Measurements from ENCODE around the gene ZNF521.

ZNF521 gene

GRCh38 chr18:25335676-25336075 is 16.3 kb downstream of the ZNF521 start:
- H3K4me1 ChIP-seq (ENCODE audit: insufficient read depth, insufficient read length) = no peaks in the 10 kb centered on the region
- H3K9me3 ChIP-seq (ENCODE audit: insufficient read depth, low read length) = no peaks in the 10 kb centered on the region
- no peak overlapping the region for H3K4me3 ChIP-seq (ENCODE audit: insufficient read length, low read depth)
- H3K36me3 ChIP-seq (ENCODE audit: insufficient read depth, insufficient read length, low read length) = no peaks in the 10 kb centered on the region
- DNase-seq (ENCODE audit: low read depth, low spot score) = no peak
- H3K9ac ChIP-seq (ENCODE audit: insufficient read length, low read depth) = no peak overlapping the region
- no peaks in the 10 kb centered on the region for H3K27me3 ChIP-seq (ENCODE audit: insufficient read depth, insufficient read length)
- no peak for TF ChIP-seq YY1 (IDR thresholded peaks at IDR 0.05; ENCODE audit: insufficient read depth, insufficient read length)
- TF ChIP-seq SUZ12 (IDR thresholded peaks at IDR 0.05; ENCODE audit: extremely low read depth, insufficient read depth, insufficient read length) = no peak
- TF ChIP-seq ZNF274 (IDR thresholded peaks at IDR 0.05; ENCODE audit: low read depth, low read length) = no peak

GRCh38 chr18:25335062-25335461 is 16.9 kb downstream of the ZNF521 start:
- Histone ChIP-seq H3K9ac (ENCODE audit: insufficient read length, low read depth) (no peak overlapping the region), H3K27me3 (ENCODE audit: insufficient read depth, insufficient read length) (no peaks in the 10 kb centered on the region), H3K36me3 (ENCODE audit: insufficient read depth, insufficient read length, low read length) (no peaks in the 10 kb centered on the region), H3K4me3 (ENCODE audit: insufficient read length, low read depth) (no peak overlapping the region), H3K9me3 (ENCODE audit: insufficient read depth, low read length) (no peaks in the 10 kb centered on the region), H3K4me1 (ENCODE audit: insufficient read depth, insufficient read length) (no peaks in the 10 kb centered on the region)
- no peak for DNase-seq (ENCODE audit: low read depth, low spot score)
- TF ChIP-seq YY1 (IDR thresholded peaks at IDR 0.05; ENCODE audit: insufficient read depth, insufficient read length) = no peak
- TF ChIP-seq SUZ12 (IDR thresholded peaks at IDR 0.05; ENCODE audit: extremely low read depth, insufficient read depth, insufficient read length) = no peak
- no peak for TF ChIP-seq ZNF274 (IDR thresholded peaks at IDR 0.05; ENCODE audit: low read depth, low read length)

- Histone ChIP-seq H3K4me1 (ENCODE audit: insufficient read depth, insufficient read length) (no peaks in the 10 kb centered on the region), H3K4me3 (ENCODE audit: insufficient read length, low read depth) (no peak overlapping the region), H3K9ac (ENCODE audit: insufficient read length, low read depth) (no peak overlapping the region), H3K36me3 (ENCODE audit: insufficient read depth, insufficient read length, low read length) (no peaks in the 10 kb centered on the region), H3K27me3 (ENCODE audit: insufficient read depth, insufficient read length) (no peaks in the 10 kb centered on the region), H3K9me3 (ENCODE audit: insufficient read depth, low read length) (no peaks in the 10 kb centered on the region)
- DNase-seq (ENCODE audit: low read depth, low spot score) = no peak
- TF ChIP-seq ZNF274 (IDR thresholded peaks at IDR 0.05; ENCODE audit: low read depth, low read length) = no peak
- no peak for TF ChIP-seq YY1 (IDR thresholded peaks at IDR 0.05; ENCODE audit: insufficient read depth, insufficient read length)
- TF ChIP-seq SUZ12 (IDR thresholded peaks at IDR 0.05; ENCODE audit: extremely low read depth, insufficient read depth, insufficient read length) = no peak
Measured at GRCh38 chr18:25334588-25334987, 17.4 kb downstream of the ZNF521 start.

GRCh38 chr18:25332002-25332401 is 20.0 kb downstream of the ZNF521 start:
- TF ChIP-seq ZNF274 (IDR thresholded peaks at IDR 0.05; ENCODE audit: low read depth, low read length) (no peak), SUZ12 (IDR thresholded peaks at IDR 0.05; ENCODE audit: extremely low read depth, insufficient read depth, insufficient read length) (no peak), YY1 (IDR thresholded peaks at IDR 0.05; ENCODE audit: insufficient read depth, insufficient read length) (no peak)
- no peak overlapping the region for H3K4me3 ChIP-seq (ENCODE audit: insufficient read length, low read depth)
- DNase-seq (ENCODE audit: low read depth, low spot score) = no peak
- no peak overlapping the region for H3K9ac ChIP-seq (ENCODE audit: insufficient read length, low read depth)
- no peaks in the 10 kb centered on the region for H3K9me3 ChIP-seq (ENCODE audit: insufficient read depth, low read length)
- H3K27me3 ChIP-seq (ENCODE audit: insufficient read depth, insufficient read length) = no peaks in the 10 kb centered on the region
- H3K4me1 ChIP-seq (ENCODE audit: insufficient read depth, insufficient read length) = no peaks in the 10 kb centered on the region
- H3K36me3 ChIP-seq (ENCODE audit: insufficient read depth, insufficient read length, low read length) = no peaks in the 10 kb centered on the region

- TF ChIP-seq SUZ12 (IDR thresholded peaks at IDR 0.05; ENCODE audit: extremely low read depth, insufficient read depth, insufficient read length) (no peak), YY1 (IDR thresholded peaks at IDR 0.05; ENCODE audit: insufficient read depth, insufficient read length) (no peak), ZNF274 (IDR thresholded peaks at IDR 0.05; ENCODE audit: low read depth, low read length) (no peak)
- Histone ChIP-seq H3K27me3 (ENCODE audit: insufficient read depth, insufficient read length) (no peaks in the 10 kb centered on the region), H3K36me3 (ENCODE audit: insufficient read depth, insufficient read length, low read length) (no peaks in the 10 kb centered on the region), H3K9me3 (ENCODE audit: insufficient read depth, low read length) (no peaks in the 10 kb centered on the region), H3K4me1 (ENCODE audit: insufficient read depth, insufficient read length) (no peaks in the 10 kb centered on the region), H3K9ac (ENCODE audit: insufficient read length, low read depth) (no peak overlapping the region), H3K4me3 (ENCODE audit: insufficient read length, low read depth) (no peak overlapping the region)
- no peak for DNase-seq (ENCODE audit: low read depth, low spot score)
Measured at GRCh38 chr18:25329783-25330182, 22.2 kb downstream of the ZNF521 start.

GRCh38 chr18:25327584-25327983 is 24.4 kb downstream of the ZNF521 start:
- Histone ChIP-seq H3K4me1 (ENCODE audit: insufficient read depth, insufficient read length) (no peaks in the 10 kb centered on the region), H3K9ac (ENCODE audit: insufficient read length, low read depth) (no peak overlapping the region), H3K36me3 (ENCODE audit: insufficient read depth, insufficient read length, low read length) (no peaks in the 10 kb centered on the region), H3K27me3 (ENCODE audit: insufficient read depth, insufficient read length) (no peaks in the 10 kb centered on the region), H3K4me3 (ENCODE audit: insufficient read length, low read depth) (no peak overlapping the region), H3K9me3 (ENCODE audit: insufficient read depth, low read length) (no peaks in the 10 kb centered on the region)
- no peak for DNase-seq (ENCODE audit: low read depth, low spot score)
- no peak for TF ChIP-seq SUZ12 (IDR thresholded peaks at IDR 0.05; ENCODE audit: extremely low read depth, insufficient read depth, insufficient read length)
- no peak for TF ChIP-seq YY1 (IDR thresholded peaks at IDR 0.05; ENCODE audit: insufficient read depth, insufficient read length)
- TF ChIP-seq ZNF274 (IDR thresholded peaks at IDR 0.05; ENCODE audit: low read depth, low read length) = no peak

- H3K9me3 ChIP-seq (ENCODE audit: insufficient read depth, low read length) = no peaks in the 10 kb centered on the region
- H3K4me1 ChIP-seq (ENCODE audit: insufficient read depth, insufficient read length) = no peaks in the 10 kb centered on the region
- DNase-seq (ENCODE audit: low read depth, low spot score) = no peak
- no peaks in the 10 kb centered on the region for H3K27me3 ChIP-seq (ENCODE audit: insufficient read depth, insufficient read length)
- H3K9ac ChIP-seq (ENCODE audit: insufficient read length, low read depth) = no peak overlapping the region
- no peaks in the 10 kb centered on the region for H3K36me3 ChIP-seq (ENCODE audit: insufficient read depth, insufficient read length, low read length)
- no peak overlapping the region for H3K4me3 ChIP-seq (ENCODE audit: insufficient read length, low read depth)
- no peak for TF ChIP-seq SUZ12 (IDR thresholded peaks at IDR 0.05; ENCODE audit: extremely low read depth, insufficient read depth, insufficient read length)
- TF ChIP-seq ZNF274 (IDR thresholded peaks at IDR 0.05; ENCODE audit: low read depth, low read length) = no peak
- TF ChIP-seq YY1 (IDR thresholded peaks at IDR 0.05; ENCODE audit: insufficient read depth, insufficient read length) = no peak
Measured at GRCh38 chr18:25326361-25326952, 25.5 kb downstream of the ZNF521 start.
